SK-N-SH (cell line): Measurements from ENCODE around the gene FCMR. TPM values are rescaled to one million over a fixed set of nuclear protein-coding genes. Genes with fewer than 3 reads are reported as not detected.

Experiments
- CTCF ChIA-PET: fragments of 300-600, 350-600 bp; formaldehyde crosslinking; extraction: SDS; loops from one replicate; lab custom pipeline; 2021; lab: Yijun Ruan, JAX
- POLR2A ChIA-PET: fragments of 350-600 bp; sonication (Branson Sonifier 250); formaldehyde crosslinking; extraction: SDS; loops from one replicate; lab custom pipeline; 2020; ENCODE audit warnings: antibody characterized with exemption, inconsistent platforms; lab: Yijun Ruan, JAX
- DNase-seq: peaks from one replicate; pipeline ENCODE4 v3.0.0; 2012
- H2AFZ ChIP-seq: fragments of 200-600 bp; sonication (generic); 2 replicates; pipeline ENCODE4 v1.8.1; 2016; ENCODE audit warnings: antibody characterized with exemption, mild to moderate bottlenecking, low read depth
- H3F3A ChIP-seq: fragments of 200-600 bp; sonication (generic); replicated peaks from 2 replicates; pipeline ENCODE3; 2016; ENCODE audit warnings: antibody characterized with exemption, mild to moderate bottlenecking; ENCODE audit not compliant: insufficient read depth
- H3K27ac ChIP-seq, 2 experiments: fragments of 200-500 bp in 1 of 2; fragments of 200-600 bp in 1 of 2; sonication (Bioruptor generic) in 1 of 2; sonication (generic), shearing (Covaris generic) in 1 of 2; 2 replicates each; pipeline versions ENCODE4 v1.5.1 to v1.6.1; 2014 to 2016; ENCODE audit warnings: low read depth in 2 of 2, inconsistent platforms in 1 of 2, low read length in 1 of 2, mild to moderate bottlenecking in 1 of 2, mixed read lengths in 1 of 2
- H3K27me3 ChIP-seq: fragments of 200-600 bp; sonication (generic), shearing (Covaris generic); 2 replicates; pipeline ENCODE4 v1.6.1; 2016; ENCODE audit warnings: mixed run types; ENCODE audit not compliant: insufficient read depth
- H3K36me3 ChIP-seq, 2 experiments: fragments of 200-500 bp in 1 of 2; fragments of 200-600 bp in 1 of 2; sonication (Bioruptor generic) in 1 of 2; sonication (generic) in 1 of 2; replicated peaks in 1 of 2; 2 replicates each; pipeline versions ENCODE3 to v1.5.1; 2014 to 2016; ENCODE audit warnings: low read length in 1 of 2, mild to moderate bottlenecking in 1 of 2; ENCODE audit not compliant: insufficient read depth in 2 of 2, control insufficient read depth in 1 of 2
- H3K4me1 ChIP-seq, 2 experiments: fragments of 200-500 bp in 1 of 2; fragments of 200-600 bp in 1 of 2; sonication (Bioruptor generic) in 1 of 2; sonication (generic), shearing (Covaris generic) in 1 of 2; 2 replicates each; pipeline versions ENCODE4 v1.5.1 to v1.6.1; 2014 to 2016; ENCODE audit warnings: low read depth in 1 of 2, low read length in 1 of 2, mixed run types in 1 of 2; ENCODE audit not compliant: insufficient read depth in 2 of 2, control insufficient read depth in 1 of 2
- H3K4me2 ChIP-seq: fragments of 200-600 bp; sonication (generic), shearing (Covaris generic); 2 replicates; pipeline ENCODE4 v1.6.1; 2017; ENCODE audit warnings: mixed run types
- H3K4me3 ChIP-seq, 2 experiments: fragments of 200-500 bp in 1 of 2; fragments of 200-600 bp in 1 of 2; sonication (Bioruptor generic) in 1 of 2; sonication (generic), shearing (Covaris generic) in 1 of 2; 2 replicates each; pipeline versions ENCODE4 v1.5.1 to v1.8.1; 2014 to 2016; ENCODE audit warnings: low read depth in 2 of 2, inconsistent platforms in 1 of 2, low read length in 1 of 2, mild to moderate bottlenecking in 1 of 2, mixed read lengths in 1 of 2, moderate library complexity in 1 of 2
- H3K79me2 ChIP-seq: fragments of 200-600 bp; sonication (generic); 2 replicates; pipeline ENCODE4 v1.8.1; 2017; ENCODE audit warnings: mild to moderate bottlenecking; ENCODE audit not compliant: insufficient read depth
- H3K9ac ChIP-seq: fragments of 200-600 bp; sonication (generic); 2 replicates; pipeline ENCODE4 v1.6.1; 2017; ENCODE audit warnings: mixed run types
- H3K9me2 ChIP-seq: fragments of 200-600 bp; sonication (generic); 2 replicates; pipeline ENCODE4 v1.6.1; 2017; ENCODE audit warnings: mixed run types
- H3K9me3 ChIP-seq: fragments of 200-600 bp; sonication (generic); 2 replicates; pipeline ENCODE4 v1.6.1; 2017; ENCODE audit warnings: mixed run types, mild to moderate bottlenecking, moderate library complexity
- H4K20me1 ChIP-seq: fragments of 200-600 bp; sonication (generic); 2 replicates; pipeline ENCODE4 v1.6.1; 2017; ENCODE audit warnings: mild to moderate bottlenecking, mixed run types; ENCODE audit not compliant: insufficient read depth
- NRF1 ChIP-seq: IDR thresholded peaks from 2 replicates; pipeline ENCODE4 v1.6.1; 2012; ENCODE audit warnings: low read depth, mild to moderate bottlenecking, low read length
- WGBS: methylation state at CpG from one replicate; pipeline ENCODE4 v1.1.6; 2017; ENCODE audit warnings: low lambda C conversion rate; 5-methylcytosine and 5-hydroxymethylcytosine counted together
- polyA plus RNA-seq, 3 experiments: library from polyadenylated mRNA; depleted of rRNA; stranded (reverse); fragments of >200 nt; gene quantifications; 2 replicates each; pipeline ENCODE4 v1.2.3, GENCODE V29; 2012
- TF ChIP-seq, protein P1 (sequence below): fragments of 200-600 bp; sonication (generic); IDR thresholded peaks from 2 replicates; pipeline ENCODE4 v1.6.1; 2017; ENCODE audit warnings: antibody characterized with exemption, mild to moderate bottlenecking, moderate library complexity
- TF ChIP-seq, protein P2 (sequence below): IDR thresholded peaks from 2 replicates; pipeline ENCODE4 v1.6.1; 2012; ENCODE audit warnings: mild to moderate bottlenecking, low read depth, low read length, moderate library complexity

Gene FCMR
- polyA plus RNA-seq, 1 of the 3 experiments (the other 2 are of a cell fraction), result 0.15 TPM

DNA sequence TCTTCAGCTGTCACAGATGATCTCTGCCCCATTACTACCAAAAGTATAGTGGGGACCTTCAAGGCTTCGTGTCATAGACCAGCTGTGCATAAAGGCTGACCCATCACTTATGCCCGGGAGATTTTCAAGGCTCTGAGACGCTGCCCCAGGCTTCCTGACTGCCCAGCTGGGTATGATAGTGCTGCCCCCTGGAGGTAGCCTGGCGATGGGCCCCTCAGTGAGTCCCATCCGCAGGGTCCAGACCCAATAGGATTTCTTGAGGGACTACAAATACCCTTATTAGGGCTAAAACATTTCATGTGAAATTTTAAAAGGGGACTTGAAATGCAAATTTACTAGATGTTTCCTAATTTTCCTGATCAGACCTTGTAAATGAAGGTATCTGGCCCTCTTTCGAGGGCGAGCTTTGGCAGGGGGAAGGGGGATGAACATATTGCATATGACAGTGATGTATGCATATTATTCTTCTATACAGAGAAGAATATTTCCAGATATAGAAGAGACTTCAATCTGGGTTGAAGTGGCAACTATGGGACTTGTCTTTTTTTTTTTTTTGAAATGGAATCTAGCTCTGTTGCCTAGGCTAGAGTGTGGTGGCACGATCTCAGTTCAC is 11.7 kb upstream of the FCMR start:
- no peak overlapping the region for H3K9ac ChIP-seq
- H3K27ac ChIP-seq, result no peak overlapping the region
- H3K9me3 ChIP-seq, result no peaks in the 10 kb centered on the region
- H3K36me3 ChIP-seq, result no peaks in the 10 kb centered on the region
- no peaks in the 10 kb centered on the region for H3K4me1 ChIP-seq
- TF ChIP-seq, protein P1, sequence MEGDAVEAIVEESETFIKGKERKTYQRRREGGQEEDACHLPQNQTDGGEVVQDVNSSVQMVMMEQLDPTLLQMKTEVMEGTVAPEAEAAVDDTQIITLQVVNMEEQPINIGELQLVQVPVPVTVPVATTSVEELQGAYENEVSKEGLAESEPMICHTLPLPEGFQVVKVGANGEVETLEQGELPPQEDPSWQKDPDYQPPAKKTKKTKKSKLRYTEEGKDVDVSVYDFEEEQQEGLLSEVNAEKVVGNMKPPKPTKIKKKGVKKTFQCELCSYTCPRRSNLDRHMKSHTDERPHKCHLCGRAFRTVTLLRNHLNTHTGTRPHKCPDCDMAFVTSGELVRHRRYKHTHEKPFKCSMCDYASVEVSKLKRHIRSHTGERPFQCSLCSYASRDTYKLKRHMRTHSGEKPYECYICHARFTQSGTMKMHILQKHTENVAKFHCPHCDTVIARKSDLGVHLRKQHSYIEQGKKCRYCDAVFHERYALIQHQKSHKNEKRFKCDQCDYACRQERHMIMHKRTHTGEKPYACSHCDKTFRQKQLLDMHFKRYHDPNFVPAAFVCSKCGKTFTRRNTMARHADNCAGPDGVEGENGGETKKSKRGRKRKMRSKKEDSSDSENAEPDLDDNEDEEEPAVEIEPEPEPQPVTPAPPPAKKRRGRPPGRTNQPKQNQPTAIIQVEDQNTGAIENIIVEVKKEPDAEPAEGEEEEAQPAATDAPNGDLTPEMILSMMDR, result peak; percentile 51; the same call in 1 of the 2 replicates
- TF ChIP-seq NRF1, result no peak
- no peaks in the 10 kb centered on the region for H3K9me2 ChIP-seq
- no peaks in the 10 kb centered on the region for H4K20me1 ChIP-seq
- H3F3A ChIP-seq, result no peaks in the 10 kb centered on the region
- H3K27me3 ChIP-seq, result peaks cover 4% of the 10 kb centered on the region; the same call in 1 of the 2 replicates
- no peak overlapping the region for H3K4me2 ChIP-seq
- no peak overlapping the region for H2AFZ ChIP-seq
- DNase-seq, result peak; percentile 58
- WGBS, result 64% methylated on average over 8 of the region's 8 CpGs
- ChIA-PET CTCF (interaction anchor here (0.8 to 5.4 kb wide), 5 partner anchors 9 to 350 kb away, joined by 3 to 23 read pairs (median 4); no protein-coding TSS in a partner anchor), POLR2A (no interaction called here)
- no peak overlapping the region; a peak in 1 of 4 replicates for H3K4me3 ChIP-seq
- H3K79me2 ChIP-seq, result no peaks in the 10 kb centered on the region

DNA sequence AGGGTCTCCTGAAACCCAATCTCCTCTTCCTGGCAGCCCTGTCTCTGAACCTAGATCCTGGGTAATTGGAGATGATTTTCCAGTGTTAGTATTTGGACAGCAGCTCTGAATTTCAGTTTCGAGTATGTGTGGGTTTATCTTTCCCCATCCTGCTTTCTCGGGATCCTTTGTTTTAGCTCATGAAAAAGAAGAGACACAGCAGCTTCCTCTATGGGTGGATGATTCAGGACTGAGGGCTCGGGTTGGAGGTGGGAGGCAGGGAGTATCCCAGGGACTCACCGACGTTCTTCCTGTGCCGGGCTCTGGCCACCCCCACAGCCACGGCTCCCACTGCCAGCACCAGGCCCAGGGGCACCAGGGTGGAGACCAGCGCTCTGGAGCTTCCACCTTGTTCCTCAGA is 10.4 kb upstream of the FCMR start:
- CTCF ChIA-PET, result interaction anchor here (1.4 to 5.4 kb wide), 6 partner anchors 10 to 205 kb away, joined by 4 to 23 read pairs (median 6); partner anchors contain the start of genes FCMR and PIGR
- Histone ChIP-seq H3K27ac (no peak overlapping the region), H3K36me3 (no peaks in the 10 kb centered on the region), H3K9me2 (no peaks in the 10 kb centered on the region), H2AFZ (no peak overlapping the region), H3K4me2 (no peak overlapping the region), H3K79me2 (no peaks in the 10 kb centered on the region), H3F3A (no peaks in the 10 kb centered on the region), H4K20me1 (no peaks in the 10 kb centered on the region), H3K4me3 (no peak overlapping the region), H3K9me3 (no peaks in the 10 kb centered on the region), H3K9ac (no peak overlapping the region), H3K27me3 (peaks cover 4% of the 10 kb centered on the region; the same call in 1 of the 2 replicates), H3K4me1 (no peaks in the 10 kb centered on the region)
- TF ChIP-seq, protein P2, sequence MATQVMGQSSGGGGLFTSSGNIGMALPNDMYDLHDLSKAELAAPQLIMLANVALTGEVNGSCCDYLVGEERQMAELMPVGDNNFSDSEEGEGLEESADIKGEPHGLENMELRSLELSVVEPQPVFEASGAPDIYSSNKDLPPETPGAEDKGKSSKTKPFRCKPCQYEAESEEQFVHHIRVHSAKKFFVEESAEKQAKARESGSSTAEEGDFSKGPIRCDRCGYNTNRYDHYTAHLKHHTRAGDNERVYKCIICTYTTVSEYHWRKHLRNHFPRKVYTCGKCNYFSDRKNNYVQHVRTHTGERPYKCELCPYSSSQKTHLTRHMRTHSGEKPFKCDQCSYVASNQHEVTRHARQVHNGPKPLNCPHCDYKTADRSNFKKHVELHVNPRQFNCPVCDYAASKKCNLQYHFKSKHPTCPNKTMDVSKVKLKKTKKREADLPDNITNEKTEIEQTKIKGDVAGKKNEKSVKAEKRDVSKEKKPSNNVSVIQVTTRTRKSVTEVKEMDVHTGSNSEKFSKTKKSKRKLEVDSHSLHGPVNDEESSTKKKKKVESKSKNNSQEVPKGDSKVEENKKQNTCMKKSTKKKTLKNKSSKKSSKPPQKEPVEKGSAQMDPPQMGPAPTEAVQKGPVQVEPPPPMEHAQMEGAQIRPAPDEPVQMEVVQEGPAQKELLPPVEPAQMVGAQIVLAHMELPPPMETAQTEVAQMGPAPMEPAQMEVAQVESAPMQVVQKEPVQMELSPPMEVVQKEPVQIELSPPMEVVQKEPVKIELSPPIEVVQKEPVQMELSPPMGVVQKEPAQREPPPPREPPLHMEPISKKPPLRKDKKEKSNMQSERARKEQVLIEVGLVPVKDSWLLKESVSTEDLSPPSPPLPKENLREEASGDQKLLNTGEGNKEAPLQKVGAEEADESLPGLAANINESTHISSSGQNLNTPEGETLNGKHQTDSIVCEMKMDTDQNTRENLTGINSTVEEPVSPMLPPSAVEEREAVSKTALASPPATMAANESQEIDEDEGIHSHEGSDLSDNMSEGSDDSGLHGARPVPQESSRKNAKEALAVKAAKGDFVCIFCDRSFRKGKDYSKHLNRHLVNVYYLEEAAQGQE, result no peak
- WGBS, result 65% methylated on average over 6 of the region's 8 CpGs
- DNase-seq, result no peak
- POLR2A ChIA-PET, result no interaction called here
